Adipose tissue (tissue), 3 donors: ENCODE data around the gene PLET1. TPM values are rescaled to one million over a fixed set of nuclear protein-coding genes. Genes with fewer than 3 reads are reported as not detected.
"Not testable (repeated sequence)": the region's sequence is repeated elsewhere in the genome, so short reads cannot be mapped to it uniquely, and the experiment has no call there.

Experiments used
- H3K27ac ChIP-seq: one replicate; pipeline ENCODE4 v1.5.1; 2013; ENCODE audit warnings: low read depth, low read length
- whole genome bisulfite sequencing, 3 donors: extraction: QIAGEN DNeasy Blood & Tissue Kit; methylation state at CpG; one replicate each; pipeline ENCODE4 v1.1.7; 2013; 5-methylcytosine and 5-hydroxymethylcytosine counted together
- polyA plus RNA-seq, 3 donors: library from polyadenylated mRNA; stranded (reverse); fragments of 200-250 nt; gene quantifications; one replicate each; pipeline ENCODE4 v1.2.3, GENCODE V29; 2013
- donor health status: healthy with polysubstance abuse.
- donor health status: Bipolar disorder and iron deficiency.
- donor health status: healthy.

PLET1 gene
- polyA plus RNA-seq, 3 donors = not detected

DNA sequence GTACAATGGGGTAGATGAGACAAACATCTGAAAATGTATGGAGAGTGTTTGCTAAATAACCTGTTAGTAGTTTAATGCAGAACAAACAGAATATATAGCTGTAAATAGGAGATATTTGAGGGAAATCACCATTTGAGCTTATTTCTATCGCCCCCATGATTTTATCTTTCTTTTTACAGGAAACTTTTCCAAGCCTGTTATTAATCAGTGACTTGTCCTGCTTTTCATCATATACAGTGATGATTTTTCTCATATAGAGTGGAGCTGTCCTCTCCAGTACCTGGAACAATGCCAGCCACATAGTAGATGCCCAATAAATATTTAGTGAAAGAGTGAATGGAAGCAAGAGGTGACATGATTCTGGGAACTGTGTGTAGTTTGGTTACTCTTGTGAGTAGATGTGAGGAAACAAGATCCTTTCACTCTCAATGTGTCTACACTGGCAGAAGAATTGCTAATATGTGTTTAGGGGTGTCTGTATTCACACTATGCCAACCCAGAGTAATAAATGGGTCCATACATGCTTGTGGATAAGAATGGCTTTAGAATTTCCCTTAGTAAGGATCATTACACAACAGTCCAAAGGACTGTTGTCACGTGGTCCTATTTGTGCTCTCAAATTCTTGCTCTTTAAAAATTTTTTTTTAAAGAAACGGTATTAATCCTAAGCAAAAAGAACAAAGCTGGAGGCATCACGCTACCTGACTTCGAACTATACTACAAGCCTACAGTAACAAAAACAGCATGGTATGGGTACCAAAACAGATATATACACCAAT lies 36.7 kb downstream of the PLET1 start:
- no peak overlapping the region for H3K27ac ChIP-seq
- 86 to 93% (median 91%) methylated on average over 5 of the region's 5 CpGs for WGBS, 3 donors

DNA sequence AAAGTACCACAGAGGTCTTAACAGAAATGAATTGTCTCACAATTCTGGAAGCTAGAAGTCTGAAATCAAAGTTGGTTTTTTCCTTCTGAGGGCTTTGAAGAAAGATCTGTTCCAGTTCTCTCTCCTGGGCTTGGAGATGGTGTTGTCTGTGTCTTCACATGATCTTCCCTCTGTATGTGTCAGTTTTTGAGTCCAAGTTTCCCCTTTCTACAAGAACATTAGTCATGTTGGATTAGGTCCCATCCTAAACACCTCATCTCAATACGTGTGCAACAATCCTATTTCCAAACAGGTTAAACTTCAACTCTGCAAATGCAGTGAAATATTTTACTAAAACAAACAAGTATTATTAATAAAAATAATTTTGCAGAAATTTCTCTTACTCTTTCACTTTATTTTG lies 37.5 kb downstream of the PLET1 start:
- no peak overlapping the region for H3K27ac ChIP-seq
- 44 to 50% (median 44%) methylated on average over 1 of the region's 1 CpG for WGBS, 3 donors

DNA sequence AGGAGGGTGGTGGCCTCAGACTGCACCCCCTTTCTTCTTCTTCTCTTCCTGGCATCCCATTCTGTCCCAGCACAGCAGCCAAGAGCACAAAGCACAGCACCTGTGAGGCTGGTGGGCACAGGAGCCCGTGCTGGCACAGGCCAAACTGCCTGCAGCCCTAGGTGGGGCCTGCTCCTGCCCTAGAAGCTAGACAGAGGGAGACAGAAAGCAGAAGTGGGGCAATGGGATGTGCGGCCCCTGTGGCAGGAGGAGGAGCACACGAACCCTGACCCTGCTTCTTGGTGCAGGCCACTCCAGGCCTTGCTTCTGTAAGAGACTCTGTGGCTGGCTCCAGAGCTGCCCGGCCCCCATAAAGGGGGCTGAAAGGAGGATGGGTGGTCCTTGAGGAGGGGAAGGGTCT lies 38.4 kb downstream of the PLET1 start:
- H3K27ac ChIP-seq = no peak overlapping the region
- WGBS, 3 donors = 66 to 82% (median 72%) methylated on average over 4 of the region's 4 CpGs

DNA sequence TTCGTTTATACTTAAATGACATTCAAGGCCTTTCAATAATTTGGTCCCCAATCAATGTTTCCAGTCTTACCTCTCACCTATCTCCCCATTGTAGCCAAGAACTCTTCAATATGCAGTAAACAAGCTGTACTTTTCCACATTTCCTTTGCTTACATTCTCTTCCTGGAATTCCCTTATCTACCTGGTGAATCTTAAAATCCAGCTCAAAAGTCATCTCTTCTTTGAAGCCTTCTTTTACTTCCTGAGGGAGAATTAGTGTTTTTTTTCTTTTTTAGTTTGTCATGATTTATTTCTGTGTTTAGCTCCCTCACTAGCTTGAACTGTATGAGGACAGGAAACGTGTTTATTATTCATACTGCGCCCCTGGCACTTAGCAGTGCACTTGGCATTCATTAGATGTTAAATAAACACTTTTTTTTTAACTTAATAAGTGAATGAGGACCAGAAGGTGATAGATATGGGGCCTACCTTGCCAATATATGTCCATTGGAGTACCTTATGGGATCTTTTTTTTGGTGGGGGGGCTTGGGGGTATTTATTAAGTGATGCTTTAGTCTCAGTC lies 39.3 kb downstream of the PLET1 start:
- no peak overlapping the region for H3K27ac ChIP-seq
- WGBS, 3 donors = 32 to 67% (median 63%) methylated on average over 3 of the region's 3 CpGs

DNA sequence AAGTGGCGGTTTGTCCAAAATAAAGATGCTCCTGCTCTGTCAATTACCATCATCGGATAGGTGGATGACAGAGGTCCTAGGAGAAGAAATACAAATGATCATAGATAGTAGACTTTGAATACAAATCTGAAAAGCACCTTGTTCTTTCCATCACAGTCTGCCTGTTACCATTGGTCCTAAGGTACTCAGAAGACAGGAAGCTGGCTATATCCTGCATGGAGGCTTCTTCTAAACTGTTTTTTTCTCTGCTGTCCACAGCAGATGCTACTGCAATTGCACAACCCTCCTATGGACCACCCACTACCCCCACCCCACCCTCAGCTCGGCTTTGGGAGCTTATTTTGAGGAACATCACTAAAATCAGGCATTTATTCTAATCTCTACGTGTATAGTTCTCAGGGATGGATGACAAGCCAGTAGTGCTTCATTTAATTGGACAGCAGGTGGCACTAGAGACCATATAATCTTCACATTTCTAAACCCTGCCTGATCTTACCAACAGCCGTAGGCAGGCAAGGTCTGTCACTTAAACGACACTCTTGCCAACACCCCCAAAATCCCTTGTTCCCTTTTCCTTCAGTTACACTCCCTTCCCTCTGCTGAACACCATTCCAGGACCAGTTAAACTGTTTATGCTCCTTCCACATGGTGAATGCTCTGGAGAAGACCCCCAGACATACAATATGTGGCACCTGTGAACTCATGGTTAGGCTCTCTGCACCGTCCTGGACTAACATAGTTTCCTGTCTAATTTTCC lies 41.0 kb downstream of the PLET1 start:
- WGBS, 3 donors = 31 to 33% (median 32%) methylated on average over 7 of the region's 7 CpGs
- H3K27ac ChIP-seq = no peak overlapping the region

DNA sequence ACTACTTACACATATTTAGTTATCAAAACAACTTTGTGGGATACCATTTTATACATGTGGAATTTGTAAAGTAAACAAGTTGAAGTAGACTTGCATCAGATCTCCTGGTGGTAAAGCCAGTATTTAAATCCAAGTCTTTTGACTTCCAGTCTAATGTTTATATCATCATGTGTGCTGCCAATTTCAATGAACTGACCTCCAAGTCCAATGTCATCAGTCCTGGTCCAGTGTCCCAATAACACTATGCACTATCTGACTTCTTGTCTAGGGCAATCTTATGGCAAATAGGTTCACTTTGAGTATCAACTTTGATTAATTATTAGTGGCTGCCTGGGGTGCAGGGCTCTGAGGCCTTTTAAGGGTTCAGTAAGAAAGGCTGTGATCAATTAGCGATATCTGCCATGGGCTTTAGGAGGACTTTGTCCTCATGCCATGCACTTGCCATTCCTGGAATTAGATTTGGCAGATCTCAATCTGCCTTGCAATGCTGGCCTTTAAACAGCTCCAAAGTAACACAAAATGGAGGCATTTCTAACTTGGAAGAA lies 44.0 kb downstream of the PLET1 start:
- 74 to 100% (median 88%) methylated on average over 1 of the region's 1 CpG for WGBS, 3 donors
- no peak overlapping the region for H3K27ac ChIP-seq

DNA sequence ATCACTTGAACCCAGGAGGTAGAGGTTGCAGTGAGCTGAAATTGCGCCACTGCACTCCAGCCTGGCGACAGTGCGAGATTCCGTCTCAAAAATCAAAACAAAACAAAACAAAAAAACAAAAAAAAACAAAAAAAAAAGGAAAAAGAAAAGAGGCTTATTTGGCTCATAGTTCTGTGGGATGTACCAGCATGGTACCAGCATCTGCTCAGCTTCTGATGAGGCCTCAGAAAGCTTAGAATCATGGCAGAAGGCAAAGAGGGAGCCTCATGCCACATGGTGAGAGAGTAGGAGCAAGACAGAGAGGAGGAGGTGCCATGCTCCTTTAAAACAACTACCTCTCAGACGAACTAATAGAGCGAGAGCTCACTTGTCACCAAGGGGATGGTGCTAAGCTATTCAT lies 45.0 kb downstream of the PLET1 start:
- WGBS, 3 donors = 90 to 93% (median 91%) methylated on average over 6 of the region's 6 CpGs
- no peak overlapping the region for H3K27ac ChIP-seq

DNA sequence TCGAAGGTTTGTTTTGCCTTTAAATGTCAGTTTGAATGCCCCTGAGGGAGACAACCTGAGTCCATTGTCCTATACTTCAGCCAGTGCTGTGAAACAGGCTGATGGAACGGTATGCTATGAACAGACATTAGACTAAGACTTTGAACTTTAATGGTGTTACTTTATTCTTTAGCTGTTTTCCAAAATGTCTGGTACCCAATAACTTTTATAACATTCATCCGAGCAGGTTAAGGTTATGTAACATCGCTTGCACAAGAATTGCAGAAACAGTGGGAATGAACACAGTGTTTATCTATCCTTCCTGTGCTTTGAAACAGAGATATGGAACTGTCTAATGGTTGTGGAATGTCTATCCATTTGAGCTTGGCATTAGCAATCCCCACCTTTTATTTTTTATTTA lies 46.9 kb downstream of the PLET1 start:
- no peak overlapping the region for H3K27ac ChIP-seq
- WGBS, 3 donors = 80 to 83% (median 81%) methylated on average over 4 of the region's 4 CpGs

DNA sequence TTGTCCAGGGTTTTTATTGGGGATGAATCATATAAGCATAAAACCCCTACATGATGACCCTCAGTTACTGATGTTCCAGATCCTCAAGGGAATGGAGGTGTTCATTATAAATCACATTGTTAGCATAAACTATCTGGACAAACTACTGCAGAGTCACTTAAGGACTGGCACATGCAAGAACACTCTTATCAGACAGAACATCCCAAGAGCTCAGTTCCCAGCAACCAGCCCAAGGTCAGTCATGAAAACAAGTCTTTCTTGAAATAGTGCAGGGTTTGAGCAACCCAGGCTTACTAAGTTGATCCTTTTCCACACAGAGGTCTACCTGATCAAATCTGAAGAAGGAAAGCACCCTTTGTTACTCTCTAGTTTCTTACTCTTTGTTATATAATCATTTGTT lies 48.0 kb downstream of the PLET1 start:
- no peak overlapping the region for H3K27ac ChIP-seq

DNA sequence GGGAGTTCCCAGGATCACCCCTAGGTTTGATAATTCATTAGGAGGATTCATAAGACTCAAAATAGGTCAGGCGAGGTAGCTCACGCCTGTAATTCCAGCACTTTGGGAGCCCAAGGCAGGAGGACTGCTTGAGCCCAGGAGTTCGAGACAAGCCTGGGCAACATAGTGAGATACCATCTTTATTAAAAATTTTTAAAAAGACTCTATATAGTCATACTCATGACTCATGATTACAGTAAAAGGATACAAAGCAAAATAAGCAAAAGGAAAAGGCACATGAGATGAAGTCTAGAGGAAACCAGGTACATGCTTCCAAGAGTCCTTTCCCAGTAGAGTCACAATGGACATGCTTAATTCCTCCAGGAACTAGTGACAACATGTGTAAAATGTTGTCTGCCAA lies 48.4 kb downstream of the PLET1 start:
- no peak overlapping the region for H3K27ac ChIP-seq
- 93 to 99% (median 94%) methylated on average over 3 of the region's 3 CpGs for whole genome bisulfite sequencing, 3 donors

DNA sequence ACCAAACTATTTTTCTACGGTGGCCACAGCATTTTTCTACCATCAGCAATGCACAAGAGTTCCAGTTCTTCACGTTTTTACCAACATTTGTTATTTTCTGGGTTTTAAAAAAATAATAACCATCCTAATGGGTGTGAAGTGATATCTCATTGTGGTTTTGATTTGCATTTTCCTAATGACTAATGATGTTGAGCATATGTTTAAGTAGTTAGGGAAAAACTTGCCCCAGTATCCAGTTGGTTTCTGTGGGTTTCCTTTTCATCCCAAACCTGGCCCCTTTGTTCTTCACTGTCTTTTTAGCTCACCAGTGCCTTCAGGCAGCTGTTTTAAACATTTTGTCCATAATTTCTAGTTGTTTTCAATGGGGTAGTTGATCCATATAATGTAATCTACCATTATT lies 49.1 kb downstream of the PLET1 start:
- H3K27ac ChIP-seq = no peak overlapping the region
- 51 to 57% (median 52%) methylated on average over 2 of the region's 2 CpGs for WGBS, 3 donors

DNA sequence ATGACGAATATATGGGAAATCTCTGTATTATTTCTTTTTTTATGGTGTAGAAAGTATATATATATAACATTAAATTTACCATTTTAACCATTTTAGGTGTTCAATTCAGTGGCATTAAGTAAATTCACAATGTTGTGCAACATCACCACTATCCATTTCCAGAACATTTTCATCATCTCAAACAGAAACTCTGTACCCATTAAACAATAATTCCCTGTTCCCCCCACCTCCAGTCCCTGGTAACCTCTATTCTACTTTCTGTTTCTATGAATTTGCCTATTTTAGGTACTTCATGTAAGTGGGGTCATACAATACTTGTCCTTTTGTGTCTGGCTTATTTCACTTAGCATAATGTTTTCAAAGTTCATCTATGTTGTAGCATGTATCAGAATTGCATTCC lies 49.8 kb downstream of the PLET1 start:
- WGBS, 3 donors = 65 to 88% (median 77%) methylated on average over 1 of the region's 1 CpG

DNA sequence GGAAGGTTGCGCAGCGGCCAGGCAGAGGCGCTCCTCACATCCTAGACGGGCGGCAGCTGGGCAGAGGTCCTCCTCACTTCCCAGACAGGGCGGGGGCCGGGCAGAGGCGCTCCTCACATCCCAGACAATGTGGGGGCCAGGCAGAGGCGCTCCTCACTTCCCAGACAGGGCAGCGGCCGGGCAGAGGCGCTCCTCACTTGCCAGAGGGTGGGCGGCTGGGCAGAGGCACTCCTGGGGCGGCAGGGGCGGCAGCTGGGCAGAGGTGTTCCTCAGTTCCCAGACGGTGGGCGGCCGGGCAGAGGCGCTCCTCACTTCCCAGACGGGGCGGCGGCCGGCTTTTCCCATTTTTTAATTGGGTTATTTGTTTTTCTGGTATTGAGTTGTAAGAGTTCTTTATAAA lies 54.6 kb downstream of the PLET1 start:
- no peak overlapping the region for H3K27ac ChIP-seq
- 93 to 97% (median 93%) methylated on average over 23 of the region's 23 CpGs for WGBS, 3 donors

More for the DNA sequence above, 49.8 kb downstream of the PLET1 start:
- H3K27ac ChIP-seq = no peak overlapping the region

DNA sequence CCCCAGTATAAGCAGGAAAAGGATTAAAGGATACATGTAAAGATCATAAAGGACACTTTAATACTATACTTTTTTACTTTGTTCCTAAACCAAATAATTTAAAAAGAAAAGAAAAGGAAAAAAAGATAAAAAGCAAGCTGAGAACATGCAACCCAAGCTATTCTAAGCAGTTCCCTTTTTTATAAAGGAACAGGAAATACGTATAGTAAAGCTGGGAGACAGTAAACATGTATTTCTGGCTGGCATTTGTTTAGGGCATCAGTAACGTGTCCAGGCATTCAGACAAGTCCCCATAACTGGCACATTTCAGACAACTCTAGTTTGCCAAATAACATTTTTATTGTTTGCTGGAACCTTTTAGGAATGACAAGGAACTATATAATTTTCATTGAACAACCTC lies 60.4 kb downstream of the PLET1 start:
- 25 to 50% (median 31%) methylated on average over 2 of the region's 2 CpGs for WGBS, 3 donors

DNA sequence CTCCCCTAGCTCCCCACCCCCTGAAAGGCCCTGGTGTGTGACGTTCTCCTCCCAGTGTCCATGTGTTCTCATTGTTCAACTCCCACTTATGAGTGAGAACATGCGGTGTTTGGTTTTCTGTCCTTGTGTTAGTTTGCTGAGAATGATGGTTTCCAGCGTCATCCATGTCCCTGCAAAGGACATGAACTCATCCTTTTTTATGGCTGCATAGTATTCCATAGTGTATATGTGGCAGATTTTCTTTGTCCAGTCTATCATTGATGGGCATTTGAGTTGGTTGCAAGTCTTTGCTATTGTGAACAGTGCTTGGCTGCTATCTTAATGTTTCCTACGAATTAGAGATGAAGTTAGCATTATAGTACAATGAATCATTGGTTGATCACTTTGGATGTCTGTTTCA lies 61.6 kb downstream of the PLET1 start:
- not testable (repeated sequence) for H3K27ac ChIP-seq
- 73 to 88% (median 81%) methylated on average over 4 of the region's 4 CpGs for WGBS, 3 donors

More for the DNA sequence above, 60.4 kb downstream of the PLET1 start:
- H3K27ac ChIP-seq = no peak overlapping the region

Other genes starting within 250 kb of the PLET1 start
- gene DLAT, start 235.5 kb downstream of the PLET1 start, polyA plus RNA-seq = 10 to 100 TPM; 12.4 to 67.8 (median 29.4) TPM
- 1 to 10 TPM in 1 of 3 donors, under 1 TPM in 2; 0.76 to 1.3 (median 0.86) TPM for gene PIH1D2, start 186.8 kb downstream of the PLET1 start, polyA plus RNA-seq
- gene NKAPD1, start 186.6 kb downstream of the PLET1 start, polyA plus RNA-seq = 10 to 100 TPM; 11.9 to 12.8 (median 11.9) TPM
- gene TIMM8B, start 174.1 kb downstream of the PLET1 start, polyA plus RNA-seq = 100 to 1,000 TPM in 2 of 3 donors, 10 to 100 TPM in 1; 45.3 to 118 (median 118) TPM
- gene SDHD, start 174.0 kb downstream of the PLET1 start, polyA plus RNA-seq = 100 to 1,000 TPM in 2 of 3 donors, 10 to 100 TPM in 1; 62.5 to 170 (median 133) TPM
- gene IL18, start 96.8 kb downstream of the PLET1 start, polyA plus RNA-seq = 10 to 100 TPM in 1 of 3 donors, 1 to 10 TPM in 2; 3.2 to 26.2 (median 5.5) TPM
- not detected for gene TEX12, start 93.5 kb downstream of the PLET1 start, polyA plus RNA-seq
- 1 to 10 TPM in 1 of 3 donors, under 1 TPM in 2; 0.77 to 5.2 (median 0.98) TPM for gene BCO2, start 85.3 kb downstream of the PLET1 start, polyA plus RNA-seq
- gene PTS, start 34.4 kb downstream of the PLET1 start, polyA plus RNA-seq = 10 to 100 TPM; 10.4 to 36.1 (median 25.6) TPM